HK-2 (cell line): ENCODE data around the gene NADSYN1.
"Not testable (repeated sequence)": the region's sequence is repeated elsewhere in the genome, so short reads cannot be mapped to it uniquely, and the experiment has no call there.

Source experiments
- DNase-seq: peaks from one replicate; pipeline ENCODE4 v3.0.0-alpha.2; 2018; ENCODE audit not compliant: unreplicated experiment

Gene NADSYN1

GRCh38 chr11:71526796-71527575, 74.0 kb downstream of the NADSYN1 start, which contains the start of gene KRTAP5-7:
KRTAP5-7 (plus strand) TSS chr11:71527267; CDS start chr11:71527301, 34 bp downstream.
- DNase-seq, result not testable (repeated sequence)

GRCh38 chr11:71527576-71528210, 74.7 kb downstream of the NADSYN1 start:
- DNase-seq, result no peak

GRCh38 chr11:71530602-71531001, 77.6 kb downstream of the NADSYN1 start:
- DNase-seq, result no peak

- DNase-seq, result no peak
Observed at GRCh38 chr11:71532036-71532610, 79.1 kb downstream of the NADSYN1 start.

GRCh38 chr11:71534711-71535608, 82.0 kb downstream of the NADSYN1 start:
- not testable (repeated sequence) for DNase-seq

- no peak for DNase-seq
Observed at GRCh38 chr11:71535825-71536224, 82.8 kb downstream of the NADSYN1 start.

- no peak for DNase-seq
Observed at GRCh38 chr11:71537537-71537936, 84.5 kb downstream of the NADSYN1 start.

- not testable (repeated sequence) for DNase-seq
Observed at GRCh38 chr11:71537977-71538665, 85.1 kb downstream of the NADSYN1 start, which contains the start of gene KRTAP5-8. KRTAP5-8 (plus strand) TSS chr11:71538025; CDS start chr11:71538056, 31 bp downstream.

GRCh38 chr11:71538666-71538990, 85.6 kb downstream of the NADSYN1 start:
- no peak for DNase-seq

- no peak for DNase-seq
Observed at GRCh38 chr11:71539017-71539416, 86.0 kb downstream of the NADSYN1 start.

- not testable (repeated sequence) for DNase-seq
Observed at GRCh38 chr11:71539971-71540370, 87.0 kb downstream of the NADSYN1 start.

GRCh38 chr11:71540521-71541304, 87.7 kb downstream of the NADSYN1 start:
- not testable (repeated sequence) for DNase-seq

GRCh38 chr11:71542382-71542781, 89.4 kb downstream of the NADSYN1 start:
- DNase-seq, result no peak

- DNase-seq, result no peak
Observed at GRCh38 chr11:71542879-71543777, 90.1 kb downstream of the NADSYN1 start.

- DNase-seq, result no peak
Observed at GRCh38 chr11:71543866-71544265, 90.9 kb downstream of the NADSYN1 start.

GRCh38 chr11:71544525-71545214, 91.7 kb downstream of the NADSYN1 start:
- DNase-seq, result no peak

GRCh38 chr11:71545405-71545966, 92.5 kb downstream of the NADSYN1 start:
- DNase-seq, result no peak

GRCh38 chr11:71548120-71548519, 95.1 kb downstream of the NADSYN1 start, which contains the start of gene KRTAP5-9:
KRTAP5-9 (plus strand) TSS chr11:71548420; CDS start chr11:71548658, 238 bp downstream.
- DNase-seq, result no peak
